GM19455 (cell line): ENCODE measurements around the gene RAB11B.
"Not testable (repeated sequence)": the region's sequence is repeated elsewhere in the genome, so short reads cannot be mapped to it uniquely, and the experiment has no call there.

Experiments
- ATAC-seq: cut with Tn5 transposase; IDR thresholded peaks from one replicate; pipeline ENCODE4 v1.9.1; 2021; ENCODE audit not compliant: unreplicated experiment

The RAB11B gene

DNA sequence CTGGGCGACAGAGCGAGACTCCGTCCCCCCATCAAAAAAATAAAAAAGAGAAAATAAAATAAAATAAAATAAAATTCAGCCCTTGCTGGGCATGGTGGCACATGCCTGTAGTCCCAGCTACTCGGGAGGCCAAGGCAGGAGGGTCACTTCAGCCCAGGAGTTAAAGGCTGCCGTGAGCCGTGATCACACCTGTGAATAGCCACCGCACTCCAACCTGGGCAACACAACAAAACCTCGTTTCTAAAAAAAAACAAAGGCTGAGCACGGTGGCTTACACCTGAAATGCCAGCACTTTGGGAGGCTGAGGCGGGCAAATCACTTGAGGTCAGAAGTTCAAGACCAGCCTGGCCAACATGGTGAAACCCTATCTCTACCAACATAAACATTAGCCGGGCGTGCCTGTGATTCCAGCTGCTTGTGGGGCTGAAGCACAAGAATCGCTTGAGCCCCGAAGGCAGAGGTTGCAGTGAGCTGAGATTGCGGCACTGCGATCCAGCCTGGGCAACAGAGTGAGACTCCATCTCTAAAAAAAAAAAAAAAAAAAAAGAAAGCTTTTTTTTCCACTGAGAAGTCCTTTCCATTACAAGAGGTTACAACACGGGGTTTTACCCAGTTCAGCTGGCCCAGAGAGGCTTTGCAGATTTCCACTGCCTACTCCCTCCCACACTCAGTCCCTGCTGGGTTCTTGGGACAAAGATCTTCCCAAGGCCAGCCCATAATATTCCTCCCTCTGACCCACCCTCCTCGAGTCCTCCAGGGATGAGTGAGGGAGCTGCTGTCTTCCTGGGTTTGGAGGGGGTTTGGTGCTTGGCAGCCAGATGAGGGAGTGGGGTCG is 19.8 kb upstream of the RAB11B start:
- ATAC-seq: no peak

DNA sequence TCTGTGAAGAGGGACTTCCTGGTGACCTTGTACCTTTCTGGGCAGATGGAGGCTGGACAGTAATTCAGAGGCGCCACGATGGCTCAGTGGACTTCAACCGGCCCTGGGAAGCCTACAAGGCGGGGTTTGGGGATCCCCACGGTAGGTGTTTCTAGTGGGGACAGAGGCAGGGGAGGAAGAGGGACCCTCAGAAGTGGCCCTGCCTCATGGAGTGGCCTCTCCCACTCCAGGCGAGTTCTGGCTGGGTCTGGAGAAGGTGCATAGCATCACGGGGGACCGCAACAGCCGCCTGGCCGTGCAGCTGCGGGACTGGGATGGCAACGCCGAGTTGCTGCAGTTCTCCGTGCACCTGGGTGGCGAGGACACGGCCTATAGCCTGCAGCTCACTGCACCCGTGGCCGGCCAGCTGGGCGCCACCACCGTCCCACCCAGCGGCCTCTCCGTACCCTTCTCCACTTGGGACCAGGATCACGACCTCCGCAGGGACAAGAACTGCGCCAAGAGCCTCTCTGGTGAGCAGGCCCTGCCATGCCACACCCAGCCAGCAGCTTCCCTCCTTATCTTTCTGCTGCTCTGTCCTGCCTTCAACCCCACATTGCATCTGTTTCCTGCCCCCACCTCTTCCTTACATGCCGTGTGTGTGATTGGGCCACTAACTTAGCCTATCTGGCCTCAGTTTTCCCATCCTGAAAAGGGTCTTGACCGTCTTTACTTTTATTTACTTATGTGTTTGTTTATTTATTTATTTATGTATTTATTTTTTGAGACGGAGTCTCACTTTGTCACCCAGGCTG is 19.0 kb upstream of the RAB11B start:
- ATAC-seq: no peak

DNA sequence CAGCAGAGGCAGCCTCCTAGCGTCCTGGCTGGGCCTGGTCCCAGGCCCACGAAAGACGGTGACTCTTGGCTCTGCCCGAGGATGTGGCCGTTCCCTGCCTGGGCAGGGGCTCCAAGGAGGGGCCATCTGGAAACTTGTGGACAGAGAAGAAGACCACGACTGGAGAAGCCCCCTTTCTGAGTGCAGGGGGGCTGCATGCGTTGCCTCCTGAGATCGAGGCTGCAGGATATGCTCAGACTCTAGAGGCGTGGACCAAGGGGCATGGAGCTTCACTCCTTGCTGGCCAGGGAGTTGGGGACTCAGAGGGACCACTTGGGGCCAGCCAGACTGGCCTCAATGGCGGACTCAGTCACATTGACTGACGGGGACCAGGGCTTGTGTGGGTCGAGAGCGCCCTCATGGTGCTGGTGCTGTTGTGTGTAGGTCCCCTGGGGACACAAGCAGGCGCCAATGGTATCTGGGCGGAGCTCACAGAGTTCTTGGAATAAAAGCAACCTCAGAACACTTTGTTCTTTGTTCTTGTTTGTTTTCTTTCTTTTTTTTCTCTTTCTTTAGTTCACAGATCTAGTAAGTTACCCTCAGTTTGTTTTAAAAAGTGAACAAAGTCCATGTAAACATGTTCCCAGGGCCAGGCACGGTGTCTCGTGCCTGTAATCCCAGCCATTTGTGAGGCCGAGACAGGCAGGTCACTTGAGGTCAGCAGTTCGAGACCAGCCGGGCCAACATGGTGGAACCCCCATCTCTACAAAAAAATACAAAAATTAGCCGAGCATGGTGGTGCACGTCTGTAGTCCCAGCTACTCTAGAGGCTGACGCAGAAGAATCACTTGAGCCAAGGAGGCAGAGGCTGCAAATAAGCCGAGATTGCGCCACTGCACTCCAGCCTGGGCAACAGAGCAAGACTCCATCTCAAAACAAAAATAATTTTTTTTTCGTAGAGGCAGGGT is 16.0 kb upstream of the RAB11B start:
- no peak for ATAC-seq

DNA sequence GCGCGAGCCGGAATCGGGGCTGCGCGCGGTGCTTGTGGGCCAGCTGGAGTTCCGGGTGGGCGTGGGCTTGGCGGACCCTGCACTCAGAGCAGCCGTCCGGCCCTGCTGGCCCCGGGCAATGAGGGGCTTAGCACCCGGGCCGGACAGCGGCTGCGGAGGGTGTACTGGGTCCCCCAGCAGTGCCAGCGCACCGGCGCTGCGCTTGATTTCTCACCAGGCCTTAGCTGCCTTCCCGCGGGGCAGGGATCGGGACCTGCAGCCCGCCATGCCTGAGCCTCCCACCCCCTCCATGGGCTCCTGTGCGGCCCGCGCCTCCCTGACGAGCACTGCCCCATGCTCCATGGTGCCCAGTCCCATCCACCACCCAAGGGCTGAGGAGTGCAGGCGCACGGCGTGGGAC is 14.4 kb upstream of the RAB11B start:
- ATAC-seq: not testable (repeated sequence)

DNA sequence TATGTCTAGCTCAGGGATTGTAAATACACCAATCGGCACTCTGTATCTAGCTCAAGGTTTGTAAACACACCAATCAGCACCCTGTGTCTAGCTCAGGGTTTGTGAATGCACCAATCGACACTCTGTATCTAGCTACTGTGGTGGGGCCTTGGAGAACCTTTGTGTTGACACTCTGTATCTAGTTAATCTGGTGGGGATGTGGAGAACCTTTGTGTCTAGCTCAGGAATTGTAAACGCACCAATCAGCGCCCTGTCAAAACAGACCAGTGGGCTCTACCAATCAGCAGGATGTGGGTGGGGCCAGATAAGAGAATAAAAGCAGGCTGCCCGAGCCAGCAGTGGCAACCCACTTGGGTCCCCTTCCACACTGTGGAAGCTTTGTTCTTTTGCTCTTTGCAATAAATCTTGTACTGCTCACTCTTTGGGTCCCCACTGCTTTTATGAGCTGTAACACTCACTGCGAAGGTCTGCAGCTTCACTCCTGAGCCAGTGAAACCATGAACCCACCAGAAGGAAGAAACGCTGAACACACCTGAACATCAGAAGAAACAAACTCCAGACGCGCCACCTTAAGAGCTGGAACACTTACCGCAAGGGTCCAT is 13.7 kb upstream of the RAB11B start:
- not testable (repeated sequence) for ATAC-seq

DNA sequence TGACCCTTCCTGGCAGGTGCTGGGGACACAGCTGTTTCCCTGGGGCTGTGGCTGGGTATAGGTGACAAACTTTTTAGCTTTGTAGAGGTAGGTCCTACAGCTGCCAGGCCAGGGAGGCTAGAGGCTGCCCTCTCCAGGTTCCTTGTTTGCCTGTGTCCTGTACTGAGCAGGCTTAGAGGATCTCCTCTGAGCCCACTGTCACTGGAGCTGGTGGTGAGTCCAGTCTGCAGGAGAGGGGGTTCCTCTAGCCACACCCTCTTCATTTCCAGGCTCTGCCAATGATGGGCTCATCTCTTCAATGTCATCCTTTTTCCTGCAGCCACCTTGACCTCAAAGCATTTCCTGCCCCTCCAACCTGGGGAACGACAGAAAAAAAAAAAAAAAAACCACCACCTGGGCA is 12.6 kb upstream of the RAB11B start:
- no peak for ATAC-seq

DNA sequence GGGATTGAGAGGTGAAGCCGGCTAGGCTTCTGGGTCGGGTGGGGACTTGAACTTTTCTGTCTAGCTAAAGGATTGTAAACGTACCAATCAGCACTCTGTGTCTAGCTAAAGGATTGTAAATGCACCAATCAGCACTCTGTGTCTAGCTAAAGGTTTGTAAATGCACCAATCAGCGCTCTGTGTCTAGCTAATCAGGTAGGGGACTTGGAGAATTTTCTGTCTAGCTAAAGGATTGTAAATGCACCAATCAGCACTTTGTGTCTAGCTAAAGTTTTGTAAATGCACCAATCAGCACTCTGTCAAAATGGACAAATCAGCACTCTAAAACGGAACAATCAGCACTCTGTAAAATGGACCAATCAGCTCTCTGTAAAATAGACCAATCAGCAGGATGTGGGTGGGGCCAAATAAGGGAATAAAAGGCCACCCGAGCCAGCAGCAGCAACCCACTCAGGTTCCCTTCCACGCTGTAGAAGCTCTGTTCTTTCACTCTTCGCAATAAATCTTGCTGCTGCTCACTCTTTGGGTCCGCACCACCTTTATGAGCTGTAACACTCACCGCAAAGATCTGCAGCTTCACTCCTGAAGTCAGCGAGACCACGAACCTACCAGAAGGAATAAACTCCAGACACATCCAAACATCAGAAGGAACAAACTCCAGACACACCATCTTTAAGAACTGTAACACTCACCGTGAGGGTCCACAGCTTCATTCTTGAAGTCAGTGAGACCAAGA is 10.8 kb upstream of the RAB11B start:
- not testable (repeated sequence) for ATAC-seq

DNA sequence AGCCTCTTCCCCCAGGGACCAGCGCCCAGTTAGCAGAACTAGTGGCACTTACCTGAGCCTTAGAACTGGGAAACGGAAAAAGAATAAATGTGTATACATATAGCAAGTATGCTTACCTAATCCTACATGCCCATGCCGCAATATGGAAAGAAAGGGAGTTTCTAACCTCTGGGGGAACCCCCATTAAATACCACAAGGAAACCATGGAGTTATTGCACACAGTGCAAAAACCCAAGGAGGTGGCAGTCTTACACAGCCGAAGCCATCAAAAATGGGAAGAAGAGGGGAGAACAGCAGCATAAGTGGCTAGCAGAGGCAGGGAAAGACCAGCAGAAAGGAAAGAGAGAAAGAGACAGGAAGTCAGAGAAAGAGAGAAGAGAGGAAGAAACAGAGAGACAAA is 5.6 kb upstream of the RAB11B start:
- ATAC-seq: not testable (repeated sequence)

DNA sequence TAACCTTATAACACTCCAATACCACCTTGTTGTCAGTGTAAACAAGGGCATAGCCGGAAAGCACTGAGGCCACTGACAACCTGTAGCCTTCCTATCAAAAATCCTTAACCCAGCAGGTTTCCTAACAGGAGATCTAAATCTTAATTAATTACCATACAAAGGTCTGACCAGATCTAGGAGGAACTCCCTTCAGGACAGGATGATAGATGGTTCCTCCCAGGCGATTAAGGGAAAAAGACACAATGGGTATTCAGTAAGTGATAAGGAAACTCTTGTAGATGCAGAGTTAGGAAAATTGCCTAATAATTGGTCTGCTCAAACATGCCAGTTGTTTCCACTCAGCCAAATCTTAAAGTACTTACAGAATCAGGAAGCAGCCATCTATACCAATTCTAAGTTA is 5.1 kb upstream of the RAB11B start:
- not testable (repeated sequence) for ATAC-seq

DNA sequence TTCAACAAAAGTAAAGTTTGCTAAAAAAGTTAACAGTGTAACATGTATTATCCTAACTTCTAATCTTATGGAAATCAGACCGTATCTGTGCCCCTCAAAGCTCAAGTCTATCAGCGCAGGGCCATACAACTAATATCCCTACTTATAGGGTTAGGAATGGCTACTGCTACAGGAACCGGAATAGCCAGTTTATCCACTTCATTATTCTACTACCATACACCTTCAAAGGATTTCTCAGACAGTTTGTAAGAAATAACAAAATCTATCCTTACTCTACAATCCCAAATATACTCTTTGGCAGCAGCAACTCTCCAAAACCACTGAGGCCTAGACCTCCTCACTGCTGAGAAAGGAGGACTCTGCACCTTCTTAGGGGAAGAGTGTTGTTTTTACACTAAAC is 4.6 kb upstream of the RAB11B start:
- ATAC-seq: not testable (repeated sequence)

DNA sequence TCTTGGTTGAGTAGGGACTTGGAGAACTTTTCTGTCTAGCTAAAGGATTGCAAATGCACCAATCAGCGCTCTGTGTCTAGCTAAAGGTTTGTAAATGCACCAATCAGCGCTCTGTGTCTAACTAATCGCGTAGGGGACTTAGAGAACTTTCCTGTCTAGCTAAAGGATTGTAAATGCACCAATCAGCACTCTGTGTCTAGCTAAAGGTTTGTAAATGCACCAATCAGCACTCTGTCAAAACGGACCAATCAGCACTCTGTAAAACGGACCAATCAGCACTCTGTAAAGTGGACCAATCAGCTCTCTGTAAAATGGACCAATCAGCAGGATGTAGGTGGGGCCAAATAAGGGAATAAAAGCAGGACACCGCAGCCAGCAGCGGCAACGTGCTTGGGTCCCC is 3.7 kb upstream of the RAB11B start:
- ATAC-seq: not testable (repeated sequence)

DNA sequence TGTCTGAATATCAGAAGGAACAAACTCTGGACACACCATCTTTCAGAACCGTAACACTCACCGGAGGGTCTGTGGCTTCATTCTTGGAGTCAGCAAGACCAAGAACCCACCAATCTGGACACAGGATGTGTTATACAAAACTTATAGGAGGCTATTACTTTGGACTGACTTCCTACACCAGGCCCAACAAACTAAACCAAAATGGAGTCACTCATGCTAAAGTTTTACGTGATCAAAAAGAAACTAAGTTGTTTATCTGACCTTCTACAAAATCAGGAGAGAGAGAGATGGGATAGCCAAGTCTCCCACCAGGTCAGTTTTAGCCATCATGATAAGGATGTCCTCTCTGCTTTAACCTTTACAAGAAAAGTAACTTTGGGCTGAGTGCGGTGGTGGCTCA is 3.2 kb upstream of the RAB11B start:
- no peak for ATAC-seq

DNA sequence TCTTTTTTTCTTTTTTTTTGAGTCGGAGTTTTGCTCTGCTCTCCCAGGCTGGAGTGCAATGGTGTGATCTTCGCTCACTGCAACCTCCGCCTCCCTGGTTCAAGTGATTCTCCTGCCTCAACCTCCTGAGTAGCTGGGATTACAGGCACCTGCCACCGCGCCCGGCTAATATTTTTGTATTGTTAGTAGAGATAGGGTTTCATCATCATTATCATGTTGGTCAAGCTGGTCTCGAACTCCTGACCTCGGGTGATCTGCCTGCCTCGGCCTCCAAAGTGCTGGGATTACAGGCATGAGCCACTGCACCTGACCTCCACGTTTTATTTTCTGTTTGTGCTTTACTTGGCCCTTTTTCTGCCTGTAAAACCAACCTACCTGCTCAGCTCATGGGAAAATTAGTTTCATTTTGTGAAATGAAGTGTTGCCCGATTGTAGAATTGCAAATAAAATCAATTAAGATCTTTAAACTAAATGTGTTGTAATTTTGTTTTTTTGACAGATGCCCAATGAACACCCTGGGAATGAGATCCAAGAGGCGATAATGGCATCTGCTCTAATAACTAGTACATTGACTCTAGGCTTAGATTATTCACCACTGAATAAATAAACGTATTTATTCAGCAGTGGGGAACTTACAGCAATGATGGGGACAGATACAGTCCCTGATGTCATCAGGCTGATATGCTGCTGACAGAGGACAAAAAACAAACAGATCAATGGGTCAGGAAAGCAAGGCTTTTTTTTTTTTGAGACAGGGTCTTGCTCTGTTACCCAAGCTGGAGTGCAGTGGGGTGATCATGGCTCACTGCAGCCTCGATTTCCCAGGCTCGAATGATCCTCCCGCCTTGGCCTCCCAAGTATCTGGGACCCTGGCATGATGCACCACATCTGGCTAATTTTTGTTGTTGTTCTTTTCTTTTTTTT is 2.2 kb upstream of the RAB11B start:
- no peak for ATAC-seq

DNA sequence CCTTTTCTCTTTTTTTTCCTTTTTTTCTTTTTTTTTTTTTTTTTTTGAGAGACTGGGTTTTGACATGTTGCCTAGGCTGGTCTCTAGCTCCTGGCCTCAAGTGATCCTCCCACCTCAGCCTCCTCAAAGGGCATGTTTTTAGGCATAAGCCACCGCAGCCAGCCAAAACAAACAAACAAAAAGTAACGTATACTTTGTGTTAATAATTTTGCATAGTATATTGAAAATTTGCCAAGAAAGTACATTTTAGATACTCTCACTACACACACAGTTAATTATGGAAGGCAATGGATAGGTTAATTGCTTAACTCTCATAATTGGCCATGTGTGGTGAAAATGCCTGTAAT is 1.6 kb upstream of the RAB11B start:
- ATAC-seq: no peak

DNA sequence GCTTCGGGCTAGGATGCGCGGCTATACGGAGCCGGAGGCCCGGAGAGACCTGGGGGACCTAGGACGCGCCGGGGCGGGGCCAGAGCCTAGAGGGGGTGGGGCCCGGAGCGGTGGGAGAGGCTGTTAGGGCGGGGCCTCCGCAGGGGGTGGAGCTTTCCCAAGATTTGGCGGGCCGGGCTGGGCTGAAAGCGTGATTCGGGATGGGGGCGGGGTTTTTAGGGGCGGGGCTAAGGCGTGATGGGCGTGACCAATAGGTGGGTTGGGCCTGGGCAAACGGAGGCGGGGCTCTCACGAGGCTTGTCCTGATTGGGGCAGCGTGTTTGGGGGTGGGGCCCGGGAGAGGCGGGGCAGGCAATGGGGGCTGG is 439 bp downstream of the RAB11B start:
- ATAC-seq: peak; percentile 52

DNA sequence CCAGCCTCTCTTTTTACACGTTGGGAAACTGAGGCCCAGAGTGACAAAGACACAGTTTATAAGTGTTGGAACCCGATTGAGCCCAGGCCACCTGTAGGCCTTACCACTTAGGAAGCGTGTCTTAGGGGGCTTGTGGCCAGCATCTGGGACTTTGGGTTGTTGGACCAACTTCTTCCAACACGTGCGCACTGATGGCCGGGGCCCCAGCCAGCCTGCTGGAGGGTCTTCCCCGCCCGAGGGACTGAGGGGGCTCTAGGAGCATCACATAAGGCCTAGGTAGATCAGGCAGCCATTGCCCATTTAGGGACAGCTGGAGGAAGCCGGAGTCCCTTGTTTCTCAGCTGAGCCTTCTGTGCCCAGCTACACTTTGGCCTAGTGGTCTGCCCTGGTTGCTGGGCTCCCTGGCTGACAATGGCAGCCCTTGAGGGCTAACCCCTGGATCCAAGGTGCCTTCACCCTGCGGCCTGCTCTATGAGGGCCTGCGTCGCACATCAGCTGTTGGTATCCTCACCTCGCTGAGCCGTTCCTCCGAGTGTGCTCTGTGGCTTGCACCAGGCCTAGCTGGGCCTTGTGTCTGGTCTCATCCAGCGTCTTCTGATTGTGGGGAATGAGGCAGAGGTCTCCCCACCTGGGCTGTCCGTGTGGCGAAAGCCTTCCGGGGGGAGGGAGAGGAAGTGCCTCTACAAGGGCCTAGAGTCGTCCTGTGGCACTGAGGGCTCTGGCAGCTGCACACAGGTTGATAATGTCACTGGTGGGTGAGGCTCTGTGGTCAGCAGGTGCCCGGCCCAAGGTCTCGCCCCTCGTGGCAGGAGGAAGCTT is 1.2 kb downstream of the RAB11B start:
- no peak for ATAC-seq

DNA sequence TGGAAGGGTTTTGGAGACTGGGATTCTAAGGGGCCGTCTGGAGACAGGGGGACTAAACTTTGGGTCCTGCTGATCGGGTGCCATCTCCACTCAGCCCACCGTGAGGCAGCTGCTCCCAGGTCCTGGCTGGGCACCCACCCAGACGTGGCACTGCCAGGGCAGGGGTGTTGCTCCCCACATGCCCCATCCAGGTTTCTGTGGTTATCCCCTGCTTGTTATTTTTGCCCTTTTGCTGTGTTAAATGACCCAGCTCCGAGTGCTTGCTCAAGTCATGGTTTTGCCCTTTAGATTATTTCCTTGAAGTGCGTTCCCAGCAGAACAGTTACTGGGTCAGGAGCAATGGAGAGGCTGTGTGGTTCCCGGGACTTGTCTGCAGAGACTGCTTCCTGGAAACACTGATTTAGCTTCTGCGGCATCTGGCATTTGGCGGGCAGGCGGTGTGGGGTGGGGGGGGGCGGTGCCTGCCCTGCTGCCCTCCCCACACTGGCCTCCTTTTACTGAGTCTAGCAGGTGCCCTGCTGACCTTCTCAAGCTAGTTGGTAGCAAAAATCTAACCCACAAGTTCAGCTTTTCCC is 1.9 kb downstream of the RAB11B start:
- no peak for ATAC-seq
